SH-SY5Y (cell line): ENCODE data around the gene MRPL43.

Experiments
- GATA2 ChIP-seq: IDR thresholded peaks from 2 replicates; pipeline ENCODE4 v1.6.1; 2011; ENCODE audit warnings: mild to moderate bottlenecking, low read depth, low read length
- GATA3 ChIP-seq: IDR thresholded peaks from 2 replicates; pipeline ENCODE4 v1.6.1; 2011; ENCODE audit warnings: low read depth, mild to moderate bottlenecking, low read length, moderate library complexity

The MRPL43 gene

GRCh38 chr10:101027106-101027720 is 39.9 kb upstream of the MRPL43 start:
- TF ChIP-seq GATA3 (no peak), GATA2 (no peak)

DNA sequence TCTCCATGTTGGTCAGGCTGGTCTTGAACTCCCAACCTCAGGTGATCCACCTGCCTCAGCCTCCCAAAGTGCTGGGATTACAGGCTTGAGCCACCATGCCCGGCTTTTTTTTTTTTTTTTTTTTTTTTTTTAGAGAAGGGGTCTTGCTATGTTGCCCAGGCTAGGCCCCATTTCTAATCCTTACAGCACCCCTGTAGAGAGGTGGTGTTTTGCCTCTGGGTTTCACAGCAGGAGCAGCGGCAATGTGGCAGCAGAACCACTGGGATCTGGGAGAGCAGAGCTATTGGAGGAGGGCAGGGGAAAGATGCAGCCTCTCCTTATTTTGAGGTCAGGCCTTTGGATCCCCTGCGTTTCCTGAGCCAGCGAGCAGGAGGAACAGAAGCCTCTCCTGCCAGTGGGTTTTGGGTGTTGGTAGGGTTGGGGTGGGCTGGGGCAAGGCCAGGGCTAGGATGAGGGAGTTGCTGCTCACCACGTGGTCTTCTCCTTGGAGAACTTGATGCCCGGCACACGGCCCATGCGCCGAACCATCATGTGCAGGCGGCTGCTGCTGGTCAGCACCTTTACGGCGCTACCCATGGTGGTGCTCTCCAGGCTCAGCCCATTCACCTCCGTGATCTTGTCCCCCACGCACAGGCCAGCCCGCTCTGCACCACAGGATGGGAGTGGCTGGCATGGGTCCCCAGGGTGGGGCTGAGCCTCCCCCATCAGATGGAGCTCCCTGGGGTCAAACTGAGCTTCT is 35.8 kb upstream of the MRPL43 start:
- no peak for TF ChIP-seq GATA3
- no peak for TF ChIP-seq GATA2

GRCh38 chr10:101021692-101022251 is 34.5 kb upstream of the MRPL43 start:
- TF ChIP-seq GATA3 = no peak
- TF ChIP-seq GATA2 = no peak

GRCh38 chr10:101021239-101021638 is 33.9 kb upstream of the MRPL43 start:
- TF ChIP-seq GATA3 (no peak), GATA2 (no peak)

GRCh38 chr10:101020427-101021075 is 33.3 kb upstream of the MRPL43 start:
- TF ChIP-seq GATA3 (no peak), GATA2 (no peak)

GRCh38 chr10:101019440-101019703 is 32.1 kb upstream of the MRPL43 start:
- no peak for TF ChIP-seq GATA2
- no peak for TF ChIP-seq GATA3

DNA sequence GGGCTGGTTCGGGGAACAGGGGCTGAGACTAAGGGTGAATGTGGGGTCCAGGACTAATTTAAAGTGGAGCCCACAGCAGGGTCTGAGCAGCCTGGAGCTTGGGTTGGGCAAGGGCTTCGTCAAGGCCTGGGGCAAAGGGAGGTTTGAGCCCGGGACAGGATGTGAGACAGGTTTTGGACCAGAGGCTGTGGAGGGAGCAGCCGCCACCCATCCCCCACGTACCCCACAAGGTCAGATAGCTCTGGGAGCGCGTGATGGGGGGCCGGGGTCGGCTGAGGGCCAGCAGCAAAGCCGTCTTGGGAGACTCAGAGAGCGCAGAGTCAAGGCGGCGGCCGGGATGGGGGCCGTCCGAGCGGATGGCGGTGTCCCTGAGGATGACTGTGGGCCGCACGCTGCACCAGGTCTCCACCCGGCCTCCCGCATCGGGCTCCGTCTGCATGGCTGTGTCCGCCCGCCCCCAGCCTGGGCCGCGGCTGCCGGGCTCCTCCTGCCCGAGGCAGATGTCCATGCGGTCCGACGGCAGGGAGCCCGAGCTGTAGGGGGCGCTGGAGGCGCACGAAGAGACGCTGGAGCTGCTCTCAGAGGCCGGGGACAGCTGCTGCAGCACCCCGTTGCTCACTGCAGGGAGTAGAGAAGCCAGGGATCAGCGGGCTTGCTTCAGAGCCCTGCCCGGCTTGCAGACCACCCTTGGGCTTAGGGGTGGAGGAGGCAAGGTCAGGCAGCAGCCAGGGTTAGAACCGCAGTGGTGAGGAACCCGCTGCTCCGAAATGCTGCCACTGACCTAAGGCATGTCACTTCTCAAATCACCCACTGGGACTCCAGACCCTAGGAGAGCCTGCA is 31.5 kb upstream of the MRPL43 start:
- TF ChIP-seq GATA2 = no peak
- TF ChIP-seq GATA3 = no peak

- no peak for TF ChIP-seq GATA2
- TF ChIP-seq GATA3 = no peak
Measured at GRCh38 chr10:101018118-101018599, 30.9 kb upstream of the MRPL43 start.

DNA sequence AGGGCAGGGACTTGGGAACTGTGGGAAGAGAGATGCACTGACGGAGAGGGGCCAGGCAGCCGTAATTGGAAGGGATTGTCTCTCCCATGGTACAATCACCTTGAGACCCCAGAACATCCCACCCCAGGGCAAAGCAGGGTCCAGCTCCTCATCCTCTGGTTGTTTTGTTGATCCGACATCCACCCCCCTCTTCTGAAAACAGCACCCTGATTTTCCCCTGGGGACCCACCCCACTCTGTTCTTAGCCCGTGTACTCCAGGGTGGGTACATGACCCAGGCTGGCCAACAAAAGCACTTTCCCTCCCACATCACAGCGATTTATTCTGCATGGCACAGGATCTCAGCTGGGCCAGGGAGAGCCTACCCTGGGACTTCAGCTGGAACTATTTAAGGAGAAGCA is 29.5 kb upstream of the MRPL43 start:
- TF ChIP-seq GATA2 (no peak), GATA3 (no peak)

DNA sequence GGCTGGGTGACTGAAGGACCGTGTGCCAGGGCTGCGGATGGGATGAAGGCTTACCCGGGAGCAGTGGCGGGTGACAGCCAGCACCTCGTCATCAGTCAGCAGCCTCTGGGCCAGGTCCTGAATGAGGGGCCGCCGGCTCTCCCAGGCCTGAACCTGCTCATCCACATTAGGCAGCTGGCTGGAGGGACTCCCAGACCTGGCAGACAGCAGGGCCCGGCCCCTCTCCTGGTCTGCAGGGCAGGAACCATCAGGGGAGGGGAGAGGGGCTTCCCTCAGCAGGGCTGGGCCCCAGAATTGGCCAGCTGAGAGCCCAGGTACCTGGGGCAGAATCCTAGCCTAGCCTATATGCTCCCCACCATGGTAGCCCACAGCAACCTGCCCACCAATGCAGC is 28.3 kb upstream of the MRPL43 start:
- TF ChIP-seq GATA3 (no peak), GATA2 (no peak)

- TF ChIP-seq GATA3 = no peak
- no peak for TF ChIP-seq GATA2
Measured at GRCh38 chr10:101014966-101015581, 27.8 kb upstream of the MRPL43 start.

- no peak for TF ChIP-seq GATA3
- TF ChIP-seq GATA2 = no peak
Measured at GRCh38 chr10:101014230-101014884, 27.1 kb upstream of the MRPL43 start.

DNA sequence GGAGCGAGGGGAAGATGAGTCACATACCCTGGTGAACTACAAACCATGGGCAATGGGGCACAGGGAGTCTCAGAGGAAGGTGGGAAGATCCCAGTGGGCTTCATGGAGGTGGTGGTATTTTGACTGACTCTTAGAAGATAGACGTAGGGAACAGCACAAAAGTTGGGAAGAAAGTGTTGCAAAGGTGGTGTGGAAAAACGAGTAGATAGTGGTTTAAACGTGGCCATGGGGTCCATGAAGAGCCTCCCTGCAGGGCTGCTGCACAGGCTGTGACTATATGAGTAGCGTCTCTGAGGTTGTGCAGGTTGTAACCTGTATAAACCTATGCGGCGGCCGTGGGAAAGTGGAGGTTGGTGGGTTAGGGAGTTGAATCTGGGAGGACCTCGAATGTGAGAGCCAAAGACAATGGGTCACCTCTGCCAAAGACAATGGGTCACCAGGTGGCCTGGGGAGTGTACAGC is 26.1 kb upstream of the MRPL43 start:
- TF ChIP-seq GATA3 (no peak), GATA2 (no peak)
